Liver (tissue), 9 donors: ENCODE data around the gene TRAPPC3. TPM values are rescaled to one million over a fixed set of nuclear protein-coding genes. Genes with fewer than 3 reads are reported as not detected.

ENCODE experiments used
- DNase-seq: peaks from one replicate; pipeline ENCODE4 v3.0.0-alpha.2; 2017; ENCODE audit warnings: low spot score
- H3K27ac ChIP-seq, 2 donors: one replicate each; pipeline ENCODE4 v1.7.0; 2013; ENCODE audit warnings: inconsistent platforms in 2 of 2, low read length in 2 of 2, control low read depth in 1 of 2, low read depth in 1 of 2, mild to moderate bottlenecking in 1 of 2
- H3K27me3 ChIP-seq, 4 donors: one replicate each; pipeline versions ENCODE4 v1.6.1 to v1.7.0; 2013; ENCODE audit warnings: low read length in 3 of 4, inconsistent platforms in 1 of 4, mild to moderate bottlenecking in 1 of 4, moderate library complexity in 1 of 4; ENCODE audit not compliant: control insufficient read depth in 4 of 4, insufficient read depth in 4 of 4
- H3K36me3 ChIP-seq, 4 donors: one replicate each; pipeline versions ENCODE4 v1.6.1 to v1.7.0; 2013; ENCODE audit warnings: low read length in 3 of 4, mild to moderate bottlenecking in 3 of 4, low read depth in 1 of 4, moderate library complexity in 1 of 4; ENCODE audit not compliant: control insufficient read depth in 4 of 4, insufficient read depth in 3 of 4
- H3K4me1 ChIP-seq, 4 donors: one replicate each; pipeline versions ENCODE4 v1.6.1 to v1.7.0; 2013; ENCODE audit warnings: low read length in 3 of 4, mild to moderate bottlenecking in 3 of 4, moderate library complexity in 1 of 4; ENCODE audit not compliant: control insufficient read depth in 4 of 4, insufficient read depth in 4 of 4
- H3K4me3 ChIP-seq, 3 donors: one replicate each; pipeline versions ENCODE4 v1.6.1 to v1.7.0; 2013; ENCODE audit warnings: low read length in 3 of 3, control low read depth in 1 of 3, low read depth in 1 of 3, mild to moderate bottlenecking in 1 of 3
- H3K9ac ChIP-seq, 2 donors: one replicate each; pipeline ENCODE4 v1.7.0; 2013; ENCODE audit warnings: low read length in 2 of 2, mild to moderate bottlenecking in 2 of 2, moderate library complexity in 2 of 2, control low read depth in 1 of 2, low read depth in 1 of 2
- H3K9me3 ChIP-seq, 4 donors: one replicate each; pipeline versions ENCODE4 v1.6.1 to v1.7.0; 2013; ENCODE audit warnings: low read length in 3 of 4; ENCODE audit not compliant: control insufficient read depth in 4 of 4
- EGR1 ChIP-seq, 2 donors: IDR thresholded peaks; 2 replicates each; pipeline ENCODE4 v1.6.1; 2016 to 2018; ENCODE audit warnings: antibody characterized with exemption in 2 of 2, low read depth in 2 of 2
- FOXA1 ChIP-seq: IDR thresholded peaks from 2 replicates; pipeline ENCODE4 v1.6.1; 2016; ENCODE audit warnings: antibody characterized with exemption
- FOXA2 ChIP-seq: IDR thresholded peaks from 2 replicates; pipeline ENCODE4 v1.6.1; 2016; ENCODE audit warnings: antibody characterized with exemption
- HNF4A ChIP-seq, 2 donors: conservative IDR thresholded peaks; 2 replicates each; pipeline ENCODE4 v1.6.1; 2016; ENCODE audit warnings: antibody characterized with exemption in 2 of 2, mild to moderate bottlenecking in 2 of 2
- HNF4G ChIP-seq: IDR thresholded peaks from 2 replicates; pipeline ENCODE4 v1.6.1; 2016; ENCODE audit warnings: antibody characterized with exemption
- JUND ChIP-seq, 2 donors: IDR thresholded peaks; 2 replicates each; pipeline ENCODE4 v1.6.1; 2016; ENCODE audit warnings: antibody characterized with exemption in 2 of 2
- NR2F2 ChIP-seq: IDR thresholded peaks from 2 replicates; pipeline ENCODE4 v1.6.1; 2016; ENCODE audit warnings: antibody characterized with exemption
- RAD21 ChIP-seq, 2 donors: IDR thresholded peaks; 2 replicates each; pipeline ENCODE4 v1.6.1; 2016; ENCODE audit warnings: antibody characterized with exemption in 2 of 2, mild to moderate bottlenecking in 2 of 2
- RXRA ChIP-seq, 2 donors: IDR thresholded peaks; 2 replicates each; pipeline ENCODE4 v1.6.1; 2017 to 2018; ENCODE audit warnings: antibody characterized with exemption in 2 of 2, mild to moderate bottlenecking in 1 of 2
- SP1 ChIP-seq: IDR thresholded peaks from 2 replicates; pipeline ENCODE4 v1.6.1; 2018; ENCODE audit warnings: antibody characterized with exemption, mild to moderate bottlenecking
- TAF1 ChIP-seq: conservative IDR thresholded peaks from 2 replicates; pipeline ENCODE4 v1.6.1; 2016; ENCODE audit warnings: antibody characterized with exemption, mild to moderate bottlenecking
- YY1 ChIP-seq: IDR thresholded peaks from 2 replicates; pipeline ENCODE4 v1.6.1; 2016; ENCODE audit warnings: antibody characterized with exemption, mild to moderate bottlenecking
- WGBS: extraction: QIAGEN DNeasy Blood & Tissue Kit; methylation state at CpG from one replicate; pipeline ENCODE4 v1.1.7; 2013; 5-methylcytosine and 5-hydroxymethylcytosine counted together
- polyA plus RNA-seq, 2 donors: library from polyadenylated mRNA; stranded (reverse) in 1 of 2; unstranded in 1 of 2; fragments of 200-250 nt in 1 of 2; fragments of >200 nt in 1 of 2; fragmentation: Nextera tagmentation in 1 of 2; extraction: Ambion mirVana in 1 of 2; gene quantifications; one replicate each; pipeline versions ENCODE4 v1.2.1 to v1.2.3, GENCODE V29; 2013 to 2015
- total RNA-seq, 2 donors: library from RNA; depleted of rRNA; stranded (reverse); fragments of >200 nt; gene quantifications; one replicate each; pipeline ENCODE4 v1.2.3, GENCODE V29; 2014
- TF ChIP-seq, protein P1 (sequence below): IDR thresholded peaks from 2 replicates; pipeline ENCODE4 v1.6.1; 2016; ENCODE audit warnings: antibody characterized with exemption, mild to moderate bottlenecking
- TF ChIP-seq, protein P2 (sequence below): IDR thresholded peaks from 2 replicates; pipeline ENCODE4 v1.6.1; 2016; ENCODE audit warnings: antibody characterized with exemption
- TF ChIP-seq, protein P3 (sequence below): IDR thresholded peaks from 2 replicates; pipeline ENCODE4 v1.6.1; 2016; ENCODE audit warnings: antibody characterized with exemption
- donor health status: healthy.
- donor health status: healthy.
- donor health status: healthy.
- donor health status: healthy.
- donor health status: healthy.

TRAPPC3 gene
- total and polyA plus RNA-seq, 4 donors, result 24.2 to 56.1 (median 30.4) TPM

DNA sequence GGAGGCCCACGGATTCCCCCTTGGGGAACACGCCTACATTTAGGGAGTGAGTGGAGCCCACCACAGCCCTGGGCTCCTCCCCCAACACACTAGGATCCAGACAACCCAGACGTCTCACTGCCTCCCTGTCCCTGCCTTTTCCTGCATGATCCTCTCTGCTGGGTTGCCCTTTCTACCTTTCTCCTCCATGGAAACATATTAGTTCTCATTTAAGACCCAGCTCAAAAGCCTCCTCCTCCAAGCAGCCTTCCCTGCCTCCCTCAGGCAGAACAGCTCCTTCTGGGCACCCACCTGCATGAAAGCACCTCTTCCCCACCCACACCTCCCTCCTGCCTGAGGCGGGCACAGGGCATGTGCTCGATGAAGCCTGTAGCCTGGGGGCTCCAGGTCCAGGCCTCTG is 34.9 kb downstream of the TRAPPC3 start:
- Histone ChIP-seq H3K9me3 (no peaks in the 10 kb centered on the region), H3K27me3 (no peaks in the 10 kb centered on the region), H3K9ac (no peak overlapping the region), H3K4me3 (no peak overlapping the region), H3K36me3 (no peaks in the 10 kb centered on the region), H3K27ac (no peak overlapping the region), H3K4me1 (no peaks in the 10 kb centered on the region)
- WGBS, result 70% methylated on average over 5 of the region's 5 CpGs
- DNase-seq, result no peak
- TF ChIP-seq, protein P1, sequence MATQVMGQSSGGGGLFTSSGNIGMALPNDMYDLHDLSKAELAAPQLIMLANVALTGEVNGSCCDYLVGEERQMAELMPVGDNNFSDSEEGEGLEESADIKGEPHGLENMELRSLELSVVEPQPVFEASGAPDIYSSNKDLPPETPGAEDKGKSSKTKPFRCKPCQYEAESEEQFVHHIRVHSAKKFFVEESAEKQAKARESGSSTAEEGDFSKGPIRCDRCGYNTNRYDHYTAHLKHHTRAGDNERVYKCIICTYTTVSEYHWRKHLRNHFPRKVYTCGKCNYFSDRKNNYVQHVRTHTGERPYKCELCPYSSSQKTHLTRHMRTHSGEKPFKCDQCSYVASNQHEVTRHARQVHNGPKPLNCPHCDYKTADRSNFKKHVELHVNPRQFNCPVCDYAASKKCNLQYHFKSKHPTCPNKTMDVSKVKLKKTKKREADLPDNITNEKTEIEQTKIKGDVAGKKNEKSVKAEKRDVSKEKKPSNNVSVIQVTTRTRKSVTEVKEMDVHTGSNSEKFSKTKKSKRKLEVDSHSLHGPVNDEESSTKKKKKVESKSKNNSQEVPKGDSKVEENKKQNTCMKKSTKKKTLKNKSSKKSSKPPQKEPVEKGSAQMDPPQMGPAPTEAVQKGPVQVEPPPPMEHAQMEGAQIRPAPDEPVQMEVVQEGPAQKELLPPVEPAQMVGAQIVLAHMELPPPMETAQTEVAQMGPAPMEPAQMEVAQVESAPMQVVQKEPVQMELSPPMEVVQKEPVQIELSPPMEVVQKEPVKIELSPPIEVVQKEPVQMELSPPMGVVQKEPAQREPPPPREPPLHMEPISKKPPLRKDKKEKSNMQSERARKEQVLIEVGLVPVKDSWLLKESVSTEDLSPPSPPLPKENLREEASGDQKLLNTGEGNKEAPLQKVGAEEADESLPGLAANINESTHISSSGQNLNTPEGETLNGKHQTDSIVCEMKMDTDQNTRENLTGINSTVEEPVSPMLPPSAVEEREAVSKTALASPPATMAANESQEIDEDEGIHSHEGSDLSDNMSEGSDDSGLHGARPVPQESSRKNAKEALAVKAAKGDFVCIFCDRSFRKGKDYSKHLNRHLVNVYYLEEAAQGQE, result no peak
- TF ChIP-seq NR2F2 (no peak), SP1 (no peak), FOXA1 (no peak), JUND (IDR thresholded peaks at IDR 0.05) (no peak), EGR1 (IDR thresholded peaks at IDR 0.05; ENCODE audit: low read depth in 2 of 2) (no peak), HNF4G (no peak), FOXA2 (no peak), RXRA (IDR thresholded peaks at IDR 0.05) (no peak), TAF1 (no peak), YY1 (no peak), HNF4A (conservative IDR thresholded peaks at IDR 0.05) (no peak)
- TF ChIP-seq, protein P2, sequence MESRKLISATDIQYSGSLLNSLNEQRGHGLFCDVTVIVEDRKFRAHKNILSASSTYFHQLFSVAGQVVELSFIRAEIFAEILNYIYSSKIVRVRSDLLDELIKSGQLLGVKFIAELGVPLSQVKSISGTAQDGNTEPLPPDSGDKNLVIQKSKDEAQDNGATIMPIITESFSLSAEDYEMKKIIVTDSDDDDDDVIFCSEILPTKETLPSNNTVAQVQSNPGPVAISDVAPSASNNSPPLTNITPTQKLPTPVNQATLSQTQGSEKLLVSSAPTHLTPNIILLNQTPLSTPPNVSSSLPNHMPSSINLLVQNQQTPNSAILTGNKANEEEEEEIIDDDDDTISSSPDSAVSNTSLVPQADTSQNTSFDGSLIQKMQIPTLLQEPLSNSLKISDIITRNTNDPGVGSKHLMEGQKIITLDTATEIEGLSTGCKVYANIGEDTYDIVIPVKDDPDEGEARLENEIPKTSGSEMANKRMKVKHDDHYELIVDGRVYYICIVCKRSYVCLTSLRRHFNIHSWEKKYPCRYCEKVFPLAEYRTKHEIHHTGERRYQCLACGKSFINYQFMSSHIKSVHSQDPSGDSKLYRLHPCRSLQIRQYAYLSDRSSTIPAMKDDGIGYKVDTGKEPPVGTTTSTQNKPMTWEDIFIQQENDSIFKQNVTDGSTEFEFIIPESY, result no peak

DNA sequence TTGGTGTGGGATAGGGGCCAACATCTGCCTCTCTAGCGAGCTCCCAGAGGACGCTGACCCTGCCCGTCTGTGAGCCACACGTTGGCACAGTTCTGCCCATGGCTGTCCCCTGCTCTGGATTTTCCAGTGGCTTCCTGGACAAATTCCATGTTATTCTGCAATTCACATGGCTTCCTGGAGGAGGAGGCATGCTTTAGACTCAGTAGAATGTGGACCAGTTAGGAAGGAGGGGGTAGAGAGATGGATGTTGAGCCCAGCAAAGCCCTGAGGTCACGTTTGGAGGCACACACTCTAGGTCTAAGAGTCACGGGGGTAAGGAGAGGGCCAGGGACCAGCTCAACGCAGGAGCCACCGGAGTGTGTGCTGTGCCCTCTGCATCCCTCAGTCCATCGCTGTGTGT is 36.5 kb downstream of the TRAPPC3 start:
- H3K9me3 ChIP-seq, result no peaks in the 10 kb centered on the region
- WGBS, result 93% methylated on average over 9 of the region's 9 CpGs

More for the DNA sequence above, 36.5 kb downstream of the TRAPPC3 start:
- Histone ChIP-seq H3K4me1 (no peaks in the 10 kb centered on the region), H3K27me3 (no peaks in the 10 kb centered on the region), H3K36me3 (no peaks in the 10 kb centered on the region), H3K4me3 (no peak overlapping the region), H3K27ac (no peak overlapping the region), H3K9ac (no peak overlapping the region)
- TF ChIP-seq RAD21 (IDR thresholded peaks at IDR 0.05) (no peak), HNF4G (no peak), NR2F2 (no peak), YY1 (no peak), TAF1 (no peak), FOXA1 (no peak), HNF4A (conservative IDR thresholded peaks at IDR 0.05) (no peak), JUND (IDR thresholded peaks at IDR 0.05) (no peak)
- TF ChIP-seq, protein P1, result no peak
- TF ChIP-seq, protein P3, sequence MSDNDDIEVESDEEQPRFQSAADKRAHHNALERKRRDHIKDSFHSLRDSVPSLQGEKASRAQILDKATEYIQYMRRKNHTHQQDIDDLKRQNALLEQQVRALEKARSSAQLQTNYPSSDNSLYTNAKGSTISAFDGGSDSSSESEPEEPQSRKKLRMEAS, result no peak
- no peak for DNase-seq
